ENCODE measurements around the gene KLF13.

DNA sequence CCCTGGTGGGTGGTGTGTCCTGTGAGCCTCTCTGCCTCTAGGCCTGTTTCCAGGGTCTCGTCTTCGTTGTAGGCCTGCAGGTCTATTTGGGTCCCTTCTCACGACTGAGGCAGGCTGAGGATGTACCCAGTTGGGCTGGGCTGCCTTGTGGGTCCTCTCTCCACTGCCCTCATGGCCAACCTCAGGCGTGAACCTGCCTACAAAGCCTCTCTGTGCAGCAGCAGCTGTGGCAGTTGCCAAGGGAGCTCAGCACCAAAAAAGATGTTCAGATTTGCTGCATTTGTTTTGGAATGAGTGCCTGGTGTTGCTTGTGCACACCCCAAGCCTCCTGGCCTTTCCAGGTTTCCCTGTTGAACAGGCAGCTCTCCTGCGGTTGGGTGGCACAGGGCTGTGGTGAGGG, 13.4 kb downstream of the KLF13 start:
- TF ChIP-seq, protein P1, sequence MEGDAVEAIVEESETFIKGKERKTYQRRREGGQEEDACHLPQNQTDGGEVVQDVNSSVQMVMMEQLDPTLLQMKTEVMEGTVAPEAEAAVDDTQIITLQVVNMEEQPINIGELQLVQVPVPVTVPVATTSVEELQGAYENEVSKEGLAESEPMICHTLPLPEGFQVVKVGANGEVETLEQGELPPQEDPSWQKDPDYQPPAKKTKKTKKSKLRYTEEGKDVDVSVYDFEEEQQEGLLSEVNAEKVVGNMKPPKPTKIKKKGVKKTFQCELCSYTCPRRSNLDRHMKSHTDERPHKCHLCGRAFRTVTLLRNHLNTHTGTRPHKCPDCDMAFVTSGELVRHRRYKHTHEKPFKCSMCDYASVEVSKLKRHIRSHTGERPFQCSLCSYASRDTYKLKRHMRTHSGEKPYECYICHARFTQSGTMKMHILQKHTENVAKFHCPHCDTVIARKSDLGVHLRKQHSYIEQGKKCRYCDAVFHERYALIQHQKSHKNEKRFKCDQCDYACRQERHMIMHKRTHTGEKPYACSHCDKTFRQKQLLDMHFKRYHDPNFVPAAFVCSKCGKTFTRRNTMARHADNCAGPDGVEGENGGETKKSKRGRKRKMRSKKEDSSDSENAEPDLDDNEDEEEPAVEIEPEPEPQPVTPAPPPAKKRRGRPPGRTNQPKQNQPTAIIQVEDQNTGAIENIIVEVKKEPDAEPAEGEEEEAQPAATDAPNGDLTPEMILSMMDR (IDR thresholded peaks at IDR 0.05): no peak
- TF ChIP-seq POLR2A (IDR thresholded peaks at IDR 0.05): no peak

Data from sigmoid colon (tissue), 3 donors.